OCI-LY3 (cell line): ENCODE measurements around the gene ANKRD11.

Source experiments
- CTCF ChIP-seq: fragments of 200-600, 300-600 bp; sonication (generic); IDR thresholded peaks from 2 replicates; pipeline ENCODE4 v1.5.1; 2014; ENCODE audit warnings: antibody characterized with exemption, low read length, low read depth
- EZH2phosphoT487 ChIP-seq: fragments of 200-600 bp; shearing (Covaris generic); IDR thresholded peaks from 2 replicates; pipeline ENCODE4 v1.6.1; 2018; ENCODE audit warnings: antibody characterized with exemption, mixed run types, low read depth

DNA sequence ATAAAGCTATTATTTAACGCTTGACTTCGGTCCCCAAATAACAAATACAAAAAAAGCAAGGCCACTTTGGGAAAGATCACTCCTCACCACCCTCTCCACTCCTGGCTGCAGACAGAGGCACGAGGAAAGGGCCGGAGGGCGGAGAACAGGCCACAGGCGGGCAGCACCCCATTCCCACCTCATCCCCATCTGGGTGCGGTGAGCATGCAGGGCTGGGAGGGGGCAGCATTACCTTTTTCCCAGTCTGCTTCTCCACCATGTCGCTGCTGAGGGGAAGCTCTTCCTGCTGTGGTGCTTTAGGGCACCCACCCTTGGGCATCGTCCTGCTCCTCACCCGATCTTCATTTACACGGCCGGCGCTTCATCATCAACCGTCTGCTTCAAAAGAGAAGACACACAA is 173.7 kb downstream of the ANKRD11 start:
- TF ChIP-seq CTCF (no peak), EZH2phosphoT487 (no peak)
